HG03520 (cell line): ENCODE results near the gene SEMA6B.
"Not testable (repeated sequence)": the region's sequence is repeated elsewhere in the genome, so short reads cannot be mapped to it uniquely, and the experiment has no call there.

Source experiments
- ATAC-seq: cut with Tn5 transposase; IDR thresholded peaks from one replicate; pipeline ENCODE4 v1.9.1; 2021; ENCODE audit warnings: mild to moderate bottlenecking, moderate library complexity; ENCODE audit not compliant: unreplicated experiment

The SEMA6B gene

GRCh38 chr19:4553092-4553695, 6.3 kb downstream of the SEMA6B start:
- no peak for ATAC-seq

- ATAC-seq = no peak
Measured at GRCh38 chr19:4552525-4552819, 7.0 kb downstream of the SEMA6B start.

- no peak for ATAC-seq
Measured at GRCh38 chr19:4550479-4551050, 8.9 kb downstream of the SEMA6B start.

DNA sequence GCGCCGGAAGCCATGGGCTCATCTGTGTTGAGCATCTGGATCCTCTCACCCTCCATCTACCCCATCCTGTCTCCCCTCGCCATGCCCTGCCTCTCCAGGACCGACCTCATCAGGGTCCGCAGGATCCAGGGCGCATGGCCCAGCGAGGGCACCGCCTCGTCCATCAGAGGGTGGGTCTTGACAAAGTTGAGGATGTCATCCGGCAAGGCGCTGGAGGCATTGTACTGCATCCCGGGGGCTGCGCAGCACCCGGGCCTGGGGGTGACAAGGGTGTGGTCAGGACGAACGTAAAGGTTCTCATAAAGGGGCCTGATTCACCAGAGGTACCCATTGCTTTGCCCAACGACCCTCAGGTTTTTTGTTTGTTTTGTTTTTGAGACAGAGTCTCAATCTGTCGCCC, 9.5 kb downstream of the SEMA6B start:
- ATAC-seq = no peak

GRCh38 chr19:4548238-4548584, 11.3 kb downstream of the SEMA6B start:
- ATAC-seq = no peak

- ATAC-seq = no peak
Measured at GRCh38 chr19:4547303-4548237, 11.9 kb downstream of the SEMA6B start.

DNA sequence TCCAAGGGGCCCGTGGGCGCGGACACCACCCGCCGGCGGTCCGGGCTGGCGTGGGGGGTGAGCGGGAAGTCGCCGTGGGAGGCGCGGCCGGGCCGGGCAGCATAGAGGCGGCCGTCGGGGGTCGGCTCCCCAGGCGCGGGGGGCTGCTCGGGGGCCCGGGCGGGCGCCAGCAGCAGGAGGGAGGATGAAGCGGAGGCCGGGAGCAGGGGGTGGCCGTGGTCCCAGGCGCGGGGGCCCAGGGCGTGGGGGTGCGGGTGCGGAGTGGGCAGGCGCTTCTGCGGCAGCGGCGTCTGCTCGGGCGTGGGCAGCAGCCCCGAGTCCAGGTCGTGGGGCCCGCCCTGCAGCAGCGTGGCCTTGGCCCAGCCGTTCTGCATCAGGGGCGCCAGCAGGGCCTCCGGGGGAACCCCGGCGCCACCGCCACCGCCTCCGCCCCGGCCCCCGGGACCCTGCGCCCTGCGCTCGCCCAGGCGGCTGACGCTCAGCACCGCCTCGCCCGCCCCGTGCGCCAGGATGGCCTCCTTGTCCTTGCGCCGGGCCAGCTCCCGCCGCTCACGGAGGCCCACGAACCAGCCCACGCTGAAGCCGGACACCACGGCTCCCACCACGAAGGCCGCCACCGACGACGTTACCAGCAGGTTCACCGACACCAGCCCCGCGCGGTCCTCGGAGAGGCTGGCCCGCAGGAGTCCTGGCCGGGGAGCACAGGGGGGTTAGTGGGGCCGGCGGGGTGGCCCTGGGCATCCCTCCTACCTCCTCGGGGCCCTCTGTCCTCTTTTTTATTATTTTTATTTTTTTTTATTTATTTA, 15.4 kb downstream of the SEMA6B start:
- no peak for ATAC-seq

DNA sequence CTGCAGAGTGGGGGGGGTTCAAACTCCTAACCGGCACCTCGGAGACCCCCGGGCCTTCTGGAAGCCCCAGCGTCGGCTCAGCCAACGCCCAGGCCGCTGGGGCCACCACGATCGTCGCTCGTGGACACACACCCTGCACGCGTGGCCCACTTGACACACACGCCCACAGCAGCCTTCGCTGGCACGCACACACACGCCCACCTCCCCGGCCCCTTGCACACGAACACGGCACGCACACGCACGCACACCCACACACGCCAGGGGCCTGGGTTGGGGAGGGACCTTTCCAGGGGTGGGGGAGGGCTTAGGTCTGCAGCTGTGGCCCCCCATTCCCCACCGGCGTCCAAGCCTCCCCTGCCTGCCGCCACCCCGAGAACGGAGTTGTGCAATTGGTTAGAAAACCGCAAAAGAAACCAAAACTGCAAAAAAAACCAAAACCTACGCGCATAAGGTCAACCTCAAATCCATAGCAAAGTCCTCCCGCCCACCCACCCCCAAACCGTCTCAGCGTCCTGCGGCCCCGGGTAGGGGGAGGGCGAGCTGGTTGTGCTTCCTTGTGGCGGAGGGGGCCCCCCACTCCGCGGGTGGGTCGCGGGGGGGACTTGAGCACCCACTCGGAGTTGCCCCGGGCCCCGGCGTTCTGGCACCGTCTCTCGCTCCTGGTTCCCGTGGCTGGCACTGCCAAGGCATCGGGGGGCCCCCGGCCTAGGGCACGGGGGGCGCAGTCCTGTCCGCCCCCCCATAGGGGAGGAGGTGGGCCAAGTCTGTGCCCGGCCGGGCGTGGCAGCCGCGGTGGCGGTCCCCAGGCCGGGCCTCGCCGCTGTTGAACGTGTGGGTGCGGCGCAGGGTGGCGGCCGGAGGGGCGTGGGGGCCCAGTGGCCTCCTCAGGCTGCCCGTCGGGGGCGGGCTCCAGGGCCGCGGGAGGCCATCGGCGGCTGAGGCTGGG, 16.3 kb downstream of the SEMA6B start:
- no peak for ATAC-seq

DNA sequence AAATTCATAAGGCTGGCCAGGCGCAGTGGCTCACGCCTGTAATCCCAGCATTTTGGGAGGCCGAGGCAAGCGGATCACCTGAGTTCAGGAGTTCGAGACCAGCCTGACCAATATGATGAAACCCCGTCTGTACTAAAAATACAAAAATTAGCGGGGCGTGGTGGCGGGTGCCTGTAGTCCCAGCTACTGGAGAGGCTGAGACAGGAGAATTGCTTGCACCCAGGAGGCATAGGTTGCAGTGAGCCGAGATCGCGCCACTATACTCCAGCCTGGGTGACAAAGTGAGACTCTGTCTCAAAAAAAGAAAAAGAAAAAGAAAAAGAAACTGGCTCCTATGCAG, 17.7 kb downstream of the SEMA6B start:
- not testable (repeated sequence) for ATAC-seq

- no peak for ATAC-seq
Measured at GRCh38 chr19:4541114-4541805, 18.2 kb downstream of the SEMA6B start.

DNA sequence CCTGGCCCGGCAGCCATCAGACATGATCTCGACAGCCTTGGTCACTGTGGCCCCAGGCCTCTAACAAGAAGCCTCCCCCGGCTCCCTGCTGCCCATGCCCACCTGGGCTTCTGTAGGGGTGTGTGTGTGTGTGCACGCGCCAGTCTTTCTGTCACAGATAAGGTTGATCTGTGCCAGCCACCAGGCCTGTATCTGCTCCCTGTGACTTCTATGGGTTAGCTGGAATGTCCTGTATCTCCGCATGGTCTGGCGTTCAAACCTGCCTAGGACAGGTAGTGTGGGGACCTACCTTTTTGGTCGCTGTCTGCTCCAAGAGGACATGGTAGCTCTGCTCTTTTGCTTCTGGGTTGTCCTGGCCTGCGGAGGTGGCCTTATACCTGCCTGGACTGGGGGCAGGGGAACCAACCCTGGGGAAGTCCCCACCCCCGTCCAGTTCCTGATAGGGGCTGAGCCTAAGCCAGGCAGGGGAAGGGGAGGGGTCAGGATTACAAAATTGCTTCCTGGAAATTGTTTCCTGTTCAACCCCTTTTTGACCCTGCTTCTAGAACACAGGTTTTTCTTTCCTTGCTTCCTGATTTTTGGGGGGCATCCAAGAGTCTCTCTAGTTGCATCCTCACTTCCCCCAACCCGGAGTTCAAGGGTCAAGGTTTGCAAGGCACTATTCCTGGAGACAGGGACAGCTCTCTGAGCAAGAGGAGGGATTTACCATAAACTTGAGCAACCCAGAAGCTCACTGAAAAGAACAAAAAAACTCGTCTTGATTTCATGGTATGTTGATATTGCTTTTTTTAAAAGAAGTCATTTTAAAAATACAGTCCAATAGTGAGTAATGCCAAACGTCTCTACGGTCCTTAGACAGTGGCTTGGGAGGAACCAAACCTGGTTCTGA, 19.5 kb downstream of the SEMA6B start, which contains the start of gene LRG1:
Gene LRG1, minus strand, starts transcription at position 344 of the 889 bp plus-strand sequence. Its CDS starts 23 bp downstream, at position 321.
- no peak for ATAC-seq

- ATAC-seq = no peak
Measured at GRCh38 chr19:4539169-4539692, 20.3 kb downstream of the SEMA6B start.

GRCh38 chr19:4538601-4538954, 20.9 kb downstream of the SEMA6B start:
- no peak for ATAC-seq

DNA sequence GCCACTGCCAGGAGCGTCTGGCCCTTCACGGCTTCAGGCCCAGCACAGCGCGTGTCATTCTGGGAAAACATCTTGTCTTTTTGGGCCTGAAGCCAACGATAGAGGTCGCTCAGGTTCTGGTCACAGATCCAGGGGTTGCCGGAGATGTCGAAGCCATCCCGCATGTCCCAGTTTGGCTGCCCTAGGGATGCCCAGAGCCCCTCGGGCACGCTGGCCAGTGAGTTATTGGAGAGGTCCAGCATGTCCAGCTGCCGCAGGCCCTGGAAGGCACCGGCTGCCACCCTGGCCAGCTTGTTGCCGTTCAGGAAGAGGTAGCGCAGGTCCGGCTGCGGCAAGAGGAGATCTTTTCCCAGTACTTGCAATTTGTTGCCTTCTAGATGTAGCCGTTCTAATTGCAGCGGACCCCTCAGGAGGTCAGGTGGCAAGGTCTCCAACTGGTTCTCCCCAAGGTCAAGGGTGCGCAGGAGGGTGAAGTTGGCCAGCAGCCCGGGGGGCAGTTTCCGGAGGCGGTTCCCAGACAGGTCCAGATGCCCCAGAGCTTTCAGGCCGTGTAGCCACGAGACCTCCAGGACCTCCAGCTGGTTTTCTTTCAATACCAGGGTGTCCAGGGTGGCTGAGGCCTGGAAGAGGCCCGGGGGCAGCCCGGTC, 21.4 kb downstream of the SEMA6B start:
- no peak for ATAC-seq

DNA sequence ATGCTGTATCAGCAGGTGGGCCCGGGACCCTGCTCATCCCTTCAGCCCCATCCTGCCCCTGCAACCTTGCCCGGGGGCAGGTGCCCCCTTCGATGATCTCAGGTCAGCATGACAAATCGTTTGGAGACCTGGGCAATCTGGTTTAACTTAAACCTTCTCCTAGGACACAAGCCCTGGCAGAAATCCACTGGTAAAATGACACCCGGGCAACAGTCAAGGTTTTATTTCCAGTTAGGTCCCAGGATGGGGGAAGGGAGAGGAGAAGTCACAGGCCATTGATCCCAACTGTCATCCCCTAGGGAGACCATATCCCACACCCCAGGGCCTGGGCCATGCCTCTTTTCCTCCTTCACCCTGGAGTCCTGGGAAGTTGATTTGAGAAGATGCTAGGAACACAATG, 22.7 kb downstream of the SEMA6B start:
- no peak for ATAC-seq

DNA sequence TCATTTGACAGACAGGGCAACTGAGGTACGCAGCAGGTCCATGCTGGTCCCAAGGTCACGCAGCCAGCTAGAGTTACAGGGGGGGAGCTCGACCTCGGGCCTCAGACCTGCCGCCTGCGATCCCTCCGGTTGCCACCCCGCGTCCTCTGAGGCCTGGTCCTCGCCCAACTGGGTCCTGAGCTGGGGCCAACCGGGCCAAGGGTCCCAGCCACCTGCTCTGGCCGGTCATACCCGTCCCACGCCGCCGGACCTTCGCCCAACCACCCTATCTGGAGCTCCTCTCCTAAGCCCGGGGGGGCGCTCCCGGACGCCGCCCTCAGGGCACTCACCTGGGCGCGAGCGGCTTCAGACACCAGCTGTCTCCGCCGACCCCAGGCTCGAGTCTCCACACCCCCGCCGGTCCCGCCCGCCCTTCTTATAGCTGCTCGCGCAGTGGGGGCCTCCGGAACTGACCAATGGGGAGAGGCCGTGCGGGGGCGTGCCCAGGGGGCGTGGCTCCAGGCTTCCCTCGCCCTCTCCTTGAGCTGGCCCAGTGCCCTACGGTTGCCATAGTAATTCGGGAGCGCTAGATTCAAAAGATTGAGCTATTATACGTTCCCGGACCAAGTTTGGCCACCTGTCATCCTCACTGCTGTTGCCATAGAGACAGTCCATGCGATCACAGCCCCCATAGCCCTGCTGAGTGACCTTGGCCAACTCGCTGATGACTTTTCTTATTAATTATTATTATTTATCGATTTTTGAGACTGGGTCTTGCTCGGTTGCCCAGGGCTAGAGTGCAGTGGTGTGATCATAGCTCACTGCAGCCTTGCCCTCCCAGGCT, 24.4 kb downstream of the SEMA6B start, which contains the start of gene PLIN5:
Gene PLIN5, minus strand, starts transcription at position 389 of the 823 bp plus-strand sequence. CDS start 1,150 bp downstream, outside the sequence.
- no peak for ATAC-seq

GRCh38 chr19:4533835-4534424, 25.6 kb downstream of the SEMA6B start:
- ATAC-seq = no peak
